GM13977 (cell line): ENCODE measurements around the gene XPR1.

Experiments
- DNase-seq: peaks from one replicate; pipeline ENCODE4 v3.0.0; 2012; ENCODE audit warnings: low spot score
- CTCF ChIP-seq: IDR thresholded peaks from 2 replicates; pipeline ENCODE4 v1.5.1; 2012; ENCODE audit warnings: mild to moderate bottlenecking, control low read depth; ENCODE audit not compliant: insufficient read depth; ENCODE audit errors: extremely low read depth, missing control alignments
- in situ Hi-C: fragments of 300-500 bp; cut with MboI; formaldehyde crosslinking; loops from one replicate; pipeline ENCODE4 v1.12.0; 2022; ENCODE audit warnings: low sequenced_read_pairs, low pct_unique_long_range_greater_than_20kb, mixed read lengths, inconsistent platforms; ENCODE audit not compliant: unreplicated experiment

Gene XPR1

GRCh38 chr1:180842491-180843275 is 210.9 kb downstream of the XPR1 start:
- in situ Hi-C loops: no loop called here
- no peak for TF ChIP-seq CTCF
- no peak for DNase-seq

GRCh38 chr1:180845352-180845751 is 213.5 kb downstream of the XPR1 start:
- in situ Hi-C loops: no loop called here
- no peak for DNase-seq
- TF ChIP-seq CTCF: no peak

GRCh38 chr1:180848191-180848590 is 216.4 kb downstream of the XPR1 start:
- TF ChIP-seq CTCF: no peak
- in situ Hi-C loops: no loop called here
- no peak for DNase-seq

- DNase-seq: peak; percentile 36
- in situ Hi-C loops: no loop called here
- TF ChIP-seq CTCF: no peak
These were observed 217.4 kb downstream of the XPR1 start for GRCh38 chr1:180849031-180849775.

GRCh38 chr1:180851995-180852887 is 220.4 kb downstream of the XPR1 start:
- TF ChIP-seq CTCF: no peak
- in situ Hi-C loops: loop anchor here (10.0 kb wide), 1 partner anchor 337 kb away; no protein-coding TSS in a partner anchor
- DNase-seq: no peak

GRCh38 chr1:180854001-180854400 is 222.2 kb downstream of the XPR1 start:
- no peak for DNase-seq
- in situ Hi-C loops: loop anchor here (10.0 kb wide), 1 partner anchor 339 kb away; no protein-coding TSS in a partner anchor
- no peak for TF ChIP-seq CTCF
